Lower leg skin (tissue), 4 donors: Measurements from ENCODE around the gene CARS1. TPM values are rescaled to one million over a fixed set of nuclear protein-coding genes. Genes with fewer than 3 reads are reported as not detected.

ENCODE experiments used
- DNase-seq, 2 donors: peaks; one replicate each; pipeline ENCODE4 v3.0.0-alpha.2; 2019; ENCODE audit warnings: low spot score in 2 of 2
- H3K4me3 ChIP-seq: fragments of 200-600 bp; sonication (generic); 2 replicates; pipeline ENCODE4 v1.5.1; 2017; ENCODE audit warnings: mild to moderate bottlenecking, low read depth; ENCODE audit not compliant: poor library complexity, severe bottlenecking
- POLR2A ChIP-seq, 2 donors: fragments of 450-650 bp; IDR thresholded peaks; one replicate each; pipeline ENCODE4 v1.6.1; 2016 to 2017; ENCODE audit warnings: antibody characterized with exemption in 2 of 2, mild to moderate bottlenecking in 1 of 2, moderate library complexity in 1 of 2
- WGBS, 2 donors: methylation state at CpG; one replicate each; pipeline ENCODE4 v1.1.5; 2018; 5-methylcytosine and 5-hydroxymethylcytosine counted together
- intact Hi-C: fragments of 100-400 bp; cut with DNase I; formaldehyde crosslinking; loops from one replicate; pipeline ENCODE4 v1.15.0; 2023; ENCODE audit warnings: low total_unique reads
- total RNA-seq, 4 donors: library from RNA; depleted of rRNA; stranded (reverse); fragments of >200 nt; gene quantifications; one replicate each; pipeline ENCODE4 v1.1.0, GENCODE V29; 2016
- TF ChIP-seq, protein P1 (sequence below), 3 donors: fragments of 450-650 bp; IDR thresholded peaks; one replicate each; pipeline ENCODE4 v1.5.1; 2016; ENCODE audit warnings: antibody characterized with exemption in 3 of 3, mild to moderate bottlenecking in 3 of 3, moderate library complexity in 2 of 3

CARS1 gene
- total RNA-seq, 4 donors from 2014 or later, result 56.7 to 63.0 (median 60.7) TPM

DNA sequence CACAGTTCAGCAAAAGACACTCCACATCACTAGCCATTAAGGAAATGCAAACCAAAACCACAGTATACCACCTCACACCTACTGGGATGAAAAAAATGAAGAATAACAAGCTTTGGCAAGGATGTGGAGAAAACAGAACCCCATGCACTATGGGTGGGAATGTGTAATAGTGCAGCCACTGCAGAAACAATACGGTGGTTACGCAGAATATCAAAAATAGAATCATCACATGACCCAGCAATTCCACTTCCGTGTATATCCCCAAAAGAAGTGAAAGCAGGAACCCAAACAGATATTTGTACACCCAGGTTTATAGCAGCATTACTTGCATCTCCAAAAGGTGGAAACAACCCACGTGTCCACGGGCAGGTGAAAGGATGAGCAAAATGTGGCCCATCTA, 20.8 kb downstream of the CARS1 start:
- intact Hi-C loops, result loop anchor here (5.0 kb wide), 2 partner anchors 56 to 181 kb away; partner anchors contain the start of gene MRGPRG
- no peak overlapping the region for H3K4me3 ChIP-seq
- TF ChIP-seq, protein P1, sequence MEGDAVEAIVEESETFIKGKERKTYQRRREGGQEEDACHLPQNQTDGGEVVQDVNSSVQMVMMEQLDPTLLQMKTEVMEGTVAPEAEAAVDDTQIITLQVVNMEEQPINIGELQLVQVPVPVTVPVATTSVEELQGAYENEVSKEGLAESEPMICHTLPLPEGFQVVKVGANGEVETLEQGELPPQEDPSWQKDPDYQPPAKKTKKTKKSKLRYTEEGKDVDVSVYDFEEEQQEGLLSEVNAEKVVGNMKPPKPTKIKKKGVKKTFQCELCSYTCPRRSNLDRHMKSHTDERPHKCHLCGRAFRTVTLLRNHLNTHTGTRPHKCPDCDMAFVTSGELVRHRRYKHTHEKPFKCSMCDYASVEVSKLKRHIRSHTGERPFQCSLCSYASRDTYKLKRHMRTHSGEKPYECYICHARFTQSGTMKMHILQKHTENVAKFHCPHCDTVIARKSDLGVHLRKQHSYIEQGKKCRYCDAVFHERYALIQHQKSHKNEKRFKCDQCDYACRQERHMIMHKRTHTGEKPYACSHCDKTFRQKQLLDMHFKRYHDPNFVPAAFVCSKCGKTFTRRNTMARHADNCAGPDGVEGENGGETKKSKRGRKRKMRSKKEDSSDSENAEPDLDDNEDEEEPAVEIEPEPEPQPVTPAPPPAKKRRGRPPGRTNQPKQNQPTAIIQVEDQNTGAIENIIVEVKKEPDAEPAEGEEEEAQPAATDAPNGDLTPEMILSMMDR (IDR thresholded peaks at IDR 0.05), result no peak
- no peak for TF ChIP-seq POLR2A (IDR thresholded peaks at IDR 0.05)
- WGBS, 2 donors, result 76 to 79% methylated on average over 5 of the region's 5 CpGs
- no peak for DNase-seq

DNA sequence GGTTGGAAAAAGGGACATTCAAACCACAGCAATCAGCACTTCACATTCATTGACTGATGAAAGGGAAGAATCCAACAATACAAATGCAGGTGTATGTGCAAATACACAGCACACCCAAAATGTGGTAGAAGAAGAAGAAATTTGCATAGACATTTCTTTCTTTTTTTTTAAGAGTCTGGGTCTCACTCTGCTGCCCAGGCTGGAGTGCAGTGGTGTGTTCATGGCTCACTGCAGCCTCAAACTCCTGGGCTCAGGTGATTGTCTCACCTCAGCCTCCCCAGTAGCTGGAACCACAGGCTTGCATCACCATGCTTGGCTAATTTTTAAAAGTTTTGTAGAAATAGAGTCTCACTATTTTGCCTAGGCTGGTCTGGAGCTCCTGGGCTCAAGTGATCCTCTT, 21.9 kb downstream of the CARS1 start:
- H3K4me3 ChIP-seq, result no peak overlapping the region
- TF ChIP-seq POLR2A (IDR thresholded peaks at IDR 0.05), result no peak
- TF ChIP-seq, protein P1 (IDR thresholded peaks at IDR 0.05), result no peak
- intact Hi-C loops, result loop anchor here (5.0 kb wide), 2 partner anchors 57 to 182 kb away; partner anchors contain the start of gene MRGPRG
- no peak for DNase-seq

DNA sequence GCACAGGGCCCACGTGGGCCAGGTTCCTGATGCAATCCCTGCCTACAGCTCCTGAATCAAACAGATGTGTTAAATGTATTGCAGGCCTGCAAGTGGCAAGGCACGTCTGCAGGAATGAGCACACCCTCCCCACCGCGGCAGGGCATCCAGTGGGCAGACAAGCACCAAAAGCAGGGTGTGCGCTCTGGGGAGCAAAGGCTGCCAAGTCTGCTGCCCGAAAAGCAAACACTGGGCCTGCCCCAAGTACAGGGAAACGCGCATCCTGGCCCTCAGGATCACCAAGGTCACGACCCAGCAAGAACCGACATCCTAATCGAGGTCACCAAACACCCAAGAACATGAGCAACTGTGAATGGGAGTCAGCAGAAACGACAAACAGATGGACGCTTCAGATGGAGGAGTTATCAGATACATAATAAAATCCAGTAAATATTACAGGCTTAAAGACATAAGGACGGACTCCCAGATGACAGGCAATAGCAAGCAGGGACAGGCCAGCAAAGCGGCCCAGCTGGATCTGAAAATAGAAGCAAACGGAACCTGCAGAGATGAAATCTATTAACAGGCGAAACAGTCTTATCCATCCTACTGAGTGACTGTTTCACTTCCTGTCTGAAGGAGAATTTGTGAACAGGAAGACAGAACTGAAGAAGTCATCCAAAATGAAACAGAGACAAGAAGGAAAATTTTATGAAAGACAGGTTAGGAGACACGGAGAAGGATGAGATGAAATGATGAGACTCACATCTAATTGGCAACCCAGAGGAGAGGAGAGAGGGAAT, 26.7 kb downstream of the CARS1 start:
- WGBS, 2 donors, result 57 to 61% methylated on average over 18 of the region's 18 CpGs
- DNase-seq, result no peak
- no peak for TF ChIP-seq POLR2A (IDR thresholded peaks at IDR 0.05)

DNA sequence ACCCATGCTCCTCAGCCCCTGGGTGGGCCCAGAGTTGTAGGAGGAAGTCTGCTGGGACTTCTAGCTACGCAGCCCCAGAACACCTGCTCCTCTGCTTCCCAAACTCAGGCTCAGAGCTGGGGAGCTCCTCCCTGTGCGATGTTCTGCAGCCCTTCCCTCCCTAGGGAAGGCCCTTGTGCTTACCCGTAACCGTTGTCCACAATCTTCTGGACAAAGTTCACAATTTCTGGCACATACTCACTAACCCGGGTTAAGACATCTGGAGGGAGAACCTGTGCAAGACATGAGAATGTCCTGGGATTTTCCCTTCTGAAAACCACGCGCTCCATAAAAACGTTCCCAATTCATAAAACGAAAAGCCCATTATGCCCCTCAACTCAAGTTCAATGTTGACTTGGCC, 28.4 kb downstream of the CARS1 start:
- DNase-seq, result no peak
- H3K4me3 ChIP-seq, result no peak overlapping the region
- TF ChIP-seq, protein P1 (IDR thresholded peaks at IDR 0.05), result no peak
- no peak for TF ChIP-seq POLR2A (IDR thresholded peaks at IDR 0.05)
- intact Hi-C loops, result no loop called here
- 91 to 93% methylated on average over 9 of the region's 9 CpGs for WGBS, 2 donors

More for the DNA sequence above, 26.7 kb downstream of the CARS1 start:
- H3K4me3 ChIP-seq, result no peak overlapping the region
- intact Hi-C loops, result no loop called here

DNA sequence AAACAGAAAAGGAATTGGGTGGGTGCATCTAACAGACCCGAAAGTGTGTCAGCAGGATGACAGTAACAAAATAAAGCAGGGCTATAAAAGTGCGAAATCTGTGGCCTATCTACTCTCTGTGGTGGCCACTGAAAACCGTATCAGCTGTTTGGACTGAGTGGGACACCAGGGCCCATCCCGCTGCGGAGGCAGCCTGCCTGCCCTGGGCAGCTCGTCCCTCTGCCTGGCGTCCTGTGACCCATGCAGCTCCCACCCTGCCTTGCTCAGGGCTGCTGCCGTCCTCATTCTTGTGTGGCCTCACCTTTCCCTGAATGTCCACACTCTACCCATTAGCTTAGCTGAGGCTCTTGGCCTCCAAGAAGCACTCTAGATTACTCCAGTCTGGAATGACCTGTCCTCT, 30.4 kb downstream of the CARS1 start:
- intact Hi-C loops, result no loop called here
- no peak for DNase-seq
- no peak overlapping the region for H3K4me3 ChIP-seq
- 95 to 96% methylated on average over 8 of the region's 8 CpGs for WGBS, 2 donors
- no peak for TF ChIP-seq POLR2A (IDR thresholded peaks at IDR 0.05)
- TF ChIP-seq, protein P1 (IDR thresholded peaks at IDR 0.05), result no peak

DNA sequence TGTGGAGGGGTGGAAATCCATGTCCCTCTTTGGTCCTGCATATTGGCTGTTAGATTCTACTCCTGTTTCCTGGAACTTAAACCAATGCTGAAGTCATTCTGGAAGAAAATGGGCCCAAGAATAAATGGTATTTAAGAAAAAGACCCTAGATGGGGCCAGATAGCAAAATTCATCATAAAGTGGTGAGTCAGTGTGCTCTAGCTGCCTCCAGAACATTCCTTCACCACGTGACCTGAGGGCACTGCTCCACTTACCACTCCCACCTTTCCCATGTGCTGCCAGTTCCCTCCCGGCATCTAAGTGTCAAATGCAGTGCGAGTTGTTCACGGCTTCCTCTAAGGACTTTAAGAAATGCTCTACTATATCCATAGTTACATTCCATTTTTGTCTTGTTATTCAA, 34.2 kb downstream of the CARS1 start:
- intact Hi-C loops, result no loop called here
- DNase-seq, result no peak
- 37 to 49% methylated on average over 4 of the region's 4 CpGs for WGBS, 2 donors
- TF ChIP-seq, protein P1 (IDR thresholded peaks at IDR 0.05), result no peak
- TF ChIP-seq POLR2A (IDR thresholded peaks at IDR 0.05), result no peak
- H3K4me3 ChIP-seq, result no peak overlapping the region
